Activated T-cell treated with anti-CD3 and anti-CD28 coated beads, Interleukin-2, amount 50 U/mL, for 24 hours (primary cell): Measurements from ENCODE around the gene PHF3.
"Not testable (repeated sequence)": the region's sequence is repeated elsewhere in the genome, so short reads cannot be mapped to it uniquely, and the experiment has no call there.

Experiments
- DNase-seq: peaks from one replicate; pipeline ENCODE4 v3.0.0-alpha.2; 2020
- H3K27ac Mint-ChIP-seq: 2 replicates; pipeline ENCODE4 v1.8.0; 2020; ENCODE audit warnings: mild to moderate bottlenecking, mixed read lengths
- H3K27me3 Mint-ChIP-seq: 2 replicates; pipeline ENCODE4 v1.8.0; 2020; ENCODE audit warnings: mixed read lengths
- H3K36me3 Mint-ChIP-seq: 2 replicates; pipeline ENCODE4 v1.8.0; 2020; ENCODE audit warnings: low read depth, mixed read lengths
- H3K4me1 Mint-ChIP-seq: 2 replicates; pipeline ENCODE4 v1.8.0; 2020; ENCODE audit warnings: low read depth, mixed read lengths
- H3K4me3 Mint-ChIP-seq: 2 replicates; pipeline ENCODE4 v1.8.0; 2020; ENCODE audit warnings: mild to moderate bottlenecking, moderate library complexity, mixed read lengths
- H3K9me3 Mint-ChIP-seq: 2 replicates; pipeline ENCODE4 v1.8.0; 2020; ENCODE audit warnings: mixed read lengths

PHF3 gene

DNA sequence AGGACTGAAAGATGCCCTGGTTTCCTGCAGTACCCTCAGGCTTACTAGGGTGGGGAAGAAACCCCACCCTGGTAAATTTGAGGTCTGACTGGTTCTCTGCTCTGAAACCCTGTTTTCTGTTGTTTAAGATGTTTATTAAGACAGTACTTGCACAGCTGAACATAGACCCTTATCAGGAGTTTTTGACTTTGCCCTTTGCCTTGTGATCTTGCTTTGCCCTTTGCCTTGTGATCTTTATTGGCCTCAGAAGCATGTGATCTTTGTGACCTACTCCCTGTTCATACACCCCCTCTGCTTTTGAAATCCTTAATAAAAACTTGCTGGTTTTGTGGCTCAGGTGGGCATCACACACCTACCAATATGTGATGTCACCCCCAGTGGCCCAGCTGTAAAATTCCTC lies 121.7 kb downstream of the PHF3 start:
- H3K4me1 Mint-ChIP-seq, H3K27me3 Mint-ChIP-seq, H3K4me3 Mint-ChIP-seq, DNase-seq, H3K27ac Mint-ChIP-seq: not testable (repeated sequence)
- peaks cover 14% of the 10 kb centered on the region for H3K9me3 Mint-ChIP-seq
- H3K36me3 Mint-ChIP-seq: peaks cover 27% of the 10 kb centered on the region

DNA sequence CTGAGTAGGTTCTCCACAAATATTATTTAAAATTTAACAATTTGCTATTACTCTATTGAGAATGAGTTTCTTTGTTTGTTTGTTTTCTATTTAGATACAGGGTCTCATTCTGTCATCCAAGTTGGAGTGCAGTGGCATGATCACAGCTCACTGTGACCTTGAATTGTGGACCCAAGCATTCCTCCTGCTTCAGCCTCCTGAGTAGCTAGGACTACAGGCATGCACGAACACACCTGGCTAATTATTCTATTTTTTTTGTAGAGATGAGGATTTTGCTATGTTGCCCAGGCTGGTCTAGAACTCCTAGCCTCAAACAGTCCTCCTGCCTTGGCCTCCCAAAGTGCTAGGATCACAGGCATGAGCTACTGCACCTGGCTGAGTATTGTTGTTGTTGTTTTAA lies 122.2 kb downstream of the PHF3 start:
- no peak overlapping the region for H3K4me3 Mint-ChIP-seq
- peaks cover 14% of the 10 kb centered on the region for H3K9me3 Mint-ChIP-seq
- no peaks in the 10 kb centered on the region for H3K4me1 Mint-ChIP-seq
- H3K27me3 Mint-ChIP-seq: no peaks in the 10 kb centered on the region
- H3K36me3 Mint-ChIP-seq: peaks cover 27% of the 10 kb centered on the region
- H3K27ac Mint-ChIP-seq: no peak overlapping the region
- DNase-seq: no peak

DNA sequence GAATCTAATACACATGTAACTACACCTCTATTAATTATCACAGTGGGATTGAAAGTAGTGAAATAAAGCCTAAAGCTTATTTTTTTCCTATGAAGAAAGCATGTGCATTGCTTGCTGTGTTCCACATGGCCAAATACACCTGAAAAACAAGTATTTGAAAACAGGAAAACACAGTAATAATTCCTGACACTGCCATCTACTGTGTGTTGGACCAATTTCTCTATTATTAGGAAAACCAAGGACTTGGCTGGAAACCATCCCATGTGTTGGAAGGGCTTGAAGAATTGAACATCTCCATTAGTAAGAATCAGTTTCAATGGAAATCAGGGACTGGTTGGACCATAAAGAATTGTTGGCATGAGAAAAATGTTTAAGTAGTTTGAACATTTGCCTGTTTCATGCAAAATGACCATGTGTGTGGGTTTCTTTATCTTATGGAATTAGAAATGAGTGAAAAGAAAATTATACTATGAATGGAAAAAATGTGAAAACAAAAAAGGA lies 124.1 kb downstream of the PHF3 start:
- Mint-ChIP-seq H3K36me3 (peaks cover 27% of the 10 kb centered on the region), H3K4me1 (no peaks in the 10 kb centered on the region)
- no peak for DNase-seq

DNA sequence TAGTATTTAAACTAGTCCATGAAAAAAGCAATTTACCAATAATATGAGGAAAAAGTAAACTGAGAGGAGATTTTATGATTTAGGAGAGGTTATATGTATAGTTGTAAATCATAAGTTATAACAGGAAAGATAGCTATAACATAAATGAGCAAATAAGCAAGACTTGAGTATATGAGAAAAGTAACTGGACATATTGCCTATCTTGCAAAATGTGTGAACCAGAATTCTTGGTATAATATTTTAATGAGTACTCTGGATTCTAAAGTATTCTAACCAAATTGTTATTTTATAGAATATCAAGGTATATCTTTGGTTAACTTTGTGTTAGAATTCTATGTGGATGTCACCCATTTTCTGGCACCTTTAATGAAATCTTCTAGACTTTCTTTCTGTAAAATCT lies 124.6 kb downstream of the PHF3 start:
- peaks cover 24% of the 10 kb centered on the region for H3K36me3 Mint-ChIP-seq
- H3K4me1 Mint-ChIP-seq: no peaks in the 10 kb centered on the region
- H3K9me3 Mint-ChIP-seq: peaks cover 14% of the 10 kb centered on the region
- no peak for DNase-seq
- no peaks in the 10 kb centered on the region for H3K27me3 Mint-ChIP-seq
- no peak overlapping the region for H3K27ac Mint-ChIP-seq
- H3K4me3 Mint-ChIP-seq: no peak overlapping the region

More for the DNA sequence above, 124.1 kb downstream of the PHF3 start:
- no peak overlapping the region for H3K27ac Mint-ChIP-seq
- no peak overlapping the region for H3K4me3 Mint-ChIP-seq
- H3K9me3 Mint-ChIP-seq: peaks cover 14% of the 10 kb centered on the region
- no peaks in the 10 kb centered on the region for H3K27me3 Mint-ChIP-seq

DNA sequence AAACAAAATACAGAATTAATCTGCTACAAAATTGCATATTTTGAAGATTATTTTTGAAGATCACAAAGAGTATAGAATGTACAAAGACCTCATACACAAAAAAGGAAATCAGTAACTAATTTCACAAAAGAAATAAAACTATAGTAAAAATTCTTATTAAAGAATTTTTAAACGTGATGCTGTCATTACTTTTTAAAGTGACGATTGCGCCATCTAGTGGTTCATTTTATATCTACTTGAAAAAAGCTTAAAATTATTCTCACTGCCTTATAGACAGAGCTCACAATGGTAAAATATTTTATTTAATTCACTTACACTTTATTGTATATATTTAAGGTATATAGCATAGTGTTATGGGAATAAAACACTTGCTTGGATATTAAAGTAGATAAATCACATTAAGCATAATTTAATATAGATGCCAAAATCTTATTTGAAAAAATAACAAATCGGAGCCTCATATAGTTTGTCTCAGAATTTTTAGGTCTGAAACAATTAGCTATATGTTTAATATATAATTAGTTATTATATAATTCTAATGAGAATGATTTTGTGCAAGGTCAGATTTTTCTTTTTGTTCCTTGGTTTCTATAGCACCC lies 128.8 kb downstream of the PHF3 start:
- H3K9me3 Mint-ChIP-seq: peaks cover 6% of the 10 kb centered on the region
- H3K4me3 Mint-ChIP-seq: no peak overlapping the region
- DNase-seq: no peak
- H3K27me3 Mint-ChIP-seq: peaks cover 21% of the 10 kb centered on the region
- H3K27ac Mint-ChIP-seq: no peak overlapping the region
- no peaks in the 10 kb centered on the region for H3K4me1 Mint-ChIP-seq
- no peaks in the 10 kb centered on the region for H3K36me3 Mint-ChIP-seq
